Central memory CD4-positive, alpha-beta T cell (primary cell): ENCODE data around the gene EDN1.
A peak's percentile ranks its signal among the peaks of the same experiment; 100 is the strongest.

Experiments
- DNase-seq: peaks from one replicate; pipeline ENCODE4 v3.0.0; 2022

The EDN1 gene

GRCh38 chr6:12270551-12271230, 19.5 kb upstream of the EDN1 start:
- DNase-seq, result no peak

- DNase-seq, result no peak
Observed at GRCh38 chr6:12271594-12271993, 18.6 kb upstream of the EDN1 start.

- DNase-seq, result no peak
Observed at GRCh38 chr6:12271997-12272396, 18.2 kb upstream of the EDN1 start.

GRCh38 chr6:12275107-12275506, 15.1 kb upstream of the EDN1 start:
- DNase-seq, result no peak

GRCh38 chr6:12276930-12277315, 13.2 kb upstream of the EDN1 start:
- DNase-seq, result no peak

GRCh38 chr6:12277386-12277785, 12.8 kb upstream of the EDN1 start:
- no peak for DNase-seq

- no peak for DNase-seq
Observed at GRCh38 chr6:12278915-12279314, 11.2 kb upstream of the EDN1 start.

- no peak for DNase-seq
Observed at GRCh38 chr6:12279322-12280091, 10.7 kb upstream of the EDN1 start.

GRCh38 chr6:12280458-12280857, 9.7 kb upstream of the EDN1 start:
- DNase-seq, result no peak

GRCh38 chr6:12280902-12281301, 9.3 kb upstream of the EDN1 start:
- DNase-seq, result no peak

GRCh38 chr6:12283904-12284303, 6.3 kb upstream of the EDN1 start:
- DNase-seq, result no peak

- DNase-seq, result no peak
Observed at GRCh38 chr6:12286373-12287110, 3.6 kb upstream of the EDN1 start.

- no peak for DNase-seq
Observed at GRCh38 chr6:12288211-12288618, 1.9 kb upstream of the EDN1 start.

GRCh38 chr6:12288914-12289313, 1.2 kb upstream of the EDN1 start:
- no peak for DNase-seq

- DNase-seq, result peak; percentile 20
Observed at GRCh38 chr6:12289365-12289919, 719 bp upstream of the EDN1 start.

- no peak for DNase-seq
Observed at GRCh38 chr6:12291071-12291838, 1.1 kb downstream of the EDN1 start.

- no peak for DNase-seq
Observed at GRCh38 chr6:12291839-12292604, 1.9 kb downstream of the EDN1 start.

- no peak for DNase-seq
Observed at GRCh38 chr6:12293235-12293930, 3.2 kb downstream of the EDN1 start.

- no peak for DNase-seq
Observed at GRCh38 chr6:12293931-12294807, 4.0 kb downstream of the EDN1 start.

GRCh38 chr6:12294851-12295536, 4.8 kb downstream of the EDN1 start:
- no peak for DNase-seq
